ENCODE data around the gene STK32B. TPM values are rescaled to one million over a fixed set of nuclear protein-coding genes. Genes with fewer than 3 reads are reported as not detected.
"Not testable (repeated sequence)": the region's sequence is repeated elsewhere in the genome, so short reads cannot be mapped to it uniquely, and the experiment has no call there.

STK32B gene
- total RNA-seq, 4 donors from 2014 or later, result 3.0 to 33.8 (median 4.3) TPM

DNA sequence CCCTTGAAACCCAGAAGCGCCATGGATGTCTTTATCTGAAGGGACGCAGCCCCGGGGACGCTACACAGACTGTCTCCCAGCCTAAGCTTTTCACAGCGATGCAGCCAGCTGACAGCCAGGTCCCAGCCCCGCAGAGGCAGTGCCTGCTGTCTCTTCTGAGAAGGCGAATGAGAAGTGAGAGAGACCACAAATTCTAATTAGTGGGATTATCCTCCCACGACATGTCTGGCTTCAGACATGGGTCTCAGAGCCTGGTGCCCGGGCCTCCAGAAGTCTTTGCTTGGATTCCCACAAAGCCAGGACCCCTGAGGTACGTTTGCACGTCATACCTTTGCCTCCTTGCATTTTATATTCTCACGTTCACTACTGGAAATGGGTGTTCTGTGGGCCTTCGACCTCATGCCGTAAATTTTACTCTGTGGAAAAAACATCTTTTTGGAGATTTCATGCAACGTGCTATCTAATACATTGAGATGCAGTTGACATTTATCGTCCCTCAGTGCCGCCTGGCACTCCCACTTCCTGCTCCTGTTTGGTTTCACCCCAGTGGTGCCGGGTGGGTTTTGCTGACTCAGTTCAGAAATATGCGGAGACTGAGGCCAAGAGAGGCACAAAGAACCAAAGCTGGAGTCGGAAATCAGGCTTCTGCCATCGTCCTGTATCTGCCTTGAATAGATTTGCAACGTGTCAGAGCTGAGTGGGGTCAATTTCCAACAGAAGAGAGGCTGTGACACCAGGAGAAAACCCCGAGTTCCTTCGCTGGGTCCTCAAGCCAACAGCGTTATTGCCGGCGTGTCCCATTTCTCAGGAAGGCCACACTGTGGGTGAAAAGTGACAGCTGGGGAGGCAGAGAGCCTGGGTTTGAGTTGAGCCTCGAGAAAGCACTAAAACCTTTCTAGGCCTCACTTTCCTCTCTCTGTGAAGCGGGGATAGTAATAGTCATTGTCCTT lies 114.4 kb downstream of the STK32B start:
- TF ChIP-seq, protein P1, sequence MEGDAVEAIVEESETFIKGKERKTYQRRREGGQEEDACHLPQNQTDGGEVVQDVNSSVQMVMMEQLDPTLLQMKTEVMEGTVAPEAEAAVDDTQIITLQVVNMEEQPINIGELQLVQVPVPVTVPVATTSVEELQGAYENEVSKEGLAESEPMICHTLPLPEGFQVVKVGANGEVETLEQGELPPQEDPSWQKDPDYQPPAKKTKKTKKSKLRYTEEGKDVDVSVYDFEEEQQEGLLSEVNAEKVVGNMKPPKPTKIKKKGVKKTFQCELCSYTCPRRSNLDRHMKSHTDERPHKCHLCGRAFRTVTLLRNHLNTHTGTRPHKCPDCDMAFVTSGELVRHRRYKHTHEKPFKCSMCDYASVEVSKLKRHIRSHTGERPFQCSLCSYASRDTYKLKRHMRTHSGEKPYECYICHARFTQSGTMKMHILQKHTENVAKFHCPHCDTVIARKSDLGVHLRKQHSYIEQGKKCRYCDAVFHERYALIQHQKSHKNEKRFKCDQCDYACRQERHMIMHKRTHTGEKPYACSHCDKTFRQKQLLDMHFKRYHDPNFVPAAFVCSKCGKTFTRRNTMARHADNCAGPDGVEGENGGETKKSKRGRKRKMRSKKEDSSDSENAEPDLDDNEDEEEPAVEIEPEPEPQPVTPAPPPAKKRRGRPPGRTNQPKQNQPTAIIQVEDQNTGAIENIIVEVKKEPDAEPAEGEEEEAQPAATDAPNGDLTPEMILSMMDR (IDR thresholded peaks at IDR 0.05), result no peak
- TF ChIP-seq POLR2A (IDR thresholded peaks at IDR 0.05), result no peak
- no peak overlapping the region for H3K27ac ChIP-seq
- no peak overlapping the region for H3K4me3 ChIP-seq
- H3K36me3 ChIP-seq, result no peaks in the 10 kb centered on the region
- H3K9me3 ChIP-seq, result no peaks in the 10 kb centered on the region
- no peaks in the 10 kb centered on the region for H3K4me1 ChIP-seq
- DNase-seq, result no peak
- intact Hi-C loops (cut with DNase I; ENCODE audit: low total_unique reads), result no loop called here
- no peaks in the 10 kb centered on the region for H3K27me3 ChIP-seq

DNA sequence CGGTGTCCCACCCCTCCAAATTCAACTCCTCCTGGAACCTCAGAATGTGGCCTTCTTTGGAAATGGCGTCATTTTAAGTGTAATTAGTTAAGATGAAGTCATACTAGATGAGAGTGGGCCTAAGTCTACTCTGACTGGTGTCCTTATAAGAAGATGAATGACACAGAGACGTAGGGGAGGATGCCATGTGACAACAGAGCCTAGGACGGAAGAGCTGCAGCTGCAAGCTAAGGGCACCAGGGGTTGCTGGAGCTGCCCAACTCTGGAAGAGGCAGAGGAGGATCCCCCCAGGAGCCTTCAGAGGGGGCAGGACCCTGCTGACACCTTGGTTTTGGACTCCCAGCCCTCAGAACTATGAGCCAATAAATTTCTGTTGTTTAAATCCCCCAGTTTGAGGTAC lies 115.1 kb downstream of the STK32B start:
- Histone ChIP-seq H3K4me1 (no peaks in the 10 kb centered on the region), H3K27ac (no peak overlapping the region), H3K27me3 (no peaks in the 10 kb centered on the region), H3K36me3 (no peaks in the 10 kb centered on the region), H3K9me3 (no peaks in the 10 kb centered on the region), H3K4me3 (no peak overlapping the region)
- intact Hi-C loops (cut with DNase I; ENCODE audit: low total_unique reads), result no loop called here
- TF ChIP-seq POLR2A (IDR thresholded peaks at IDR 0.05), result no peak
- TF ChIP-seq, protein P1 (IDR thresholded peaks at IDR 0.05), result no peak
- DNase-seq, result no peak

DNA sequence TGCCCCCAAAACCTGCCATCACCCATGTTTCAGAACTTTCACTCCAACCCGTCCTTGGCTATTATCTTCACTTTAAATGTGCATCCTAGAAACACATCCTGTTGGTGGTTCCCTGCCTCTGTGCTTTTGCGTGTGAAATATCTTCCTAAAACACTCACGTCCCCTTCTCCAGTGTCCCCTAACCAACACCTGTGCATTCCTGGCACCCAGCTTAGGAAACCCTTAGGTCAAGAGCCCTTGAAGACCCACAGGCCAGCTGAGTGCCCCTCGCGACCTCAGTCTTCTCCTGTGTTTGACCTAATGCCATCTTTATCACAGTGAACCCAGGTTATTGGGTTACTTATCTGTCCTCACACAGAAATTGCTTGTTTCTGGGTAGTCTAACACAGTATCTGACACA lies 117.6 kb downstream of the STK32B start:
- Histone ChIP-seq H3K36me3 (no peaks in the 10 kb centered on the region), H3K9me3 (no peaks in the 10 kb centered on the region), H3K4me1 (no peaks in the 10 kb centered on the region), H3K27me3 (no peaks in the 10 kb centered on the region), H3K4me3 (no peak overlapping the region), H3K27ac (no peak overlapping the region)
- intact Hi-C loops (cut with DNase I; ENCODE audit: low total_unique reads), result no loop called here
- DNase-seq, result no peak
- no peak for TF ChIP-seq POLR2A (IDR thresholded peaks at IDR 0.05)
- TF ChIP-seq, protein P1 (IDR thresholded peaks at IDR 0.05), result no peak

DNA sequence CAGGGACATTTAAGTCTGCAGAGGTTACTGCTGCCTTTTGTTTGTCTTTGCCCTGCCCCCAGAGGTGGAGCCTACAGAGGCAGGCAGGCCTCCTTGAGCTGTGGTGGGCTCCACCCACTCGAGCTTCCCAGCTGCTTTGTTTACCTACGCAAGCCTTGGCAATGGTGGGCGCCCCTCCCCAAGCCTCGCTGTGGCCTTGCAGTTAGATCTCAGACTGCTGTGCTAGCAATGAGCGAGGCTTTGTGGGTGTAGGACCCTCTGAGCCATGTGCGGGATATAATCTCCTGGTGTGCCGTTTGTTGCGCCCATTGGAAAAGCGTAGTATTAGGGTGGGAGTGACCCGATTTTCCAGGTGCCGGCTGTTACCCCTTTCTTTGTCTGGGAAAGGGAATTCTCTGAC lies 124.6 kb downstream of the STK32B start:
- DNase-seq; H3K9me3 ChIP-seq; H3K36me3 ChIP-seq; H3K4me3 ChIP-seq; intact Hi-C loops (cut with DNase I; ENCODE audit: low total_unique reads); H3K27ac ChIP-seq; H3K27me3 ChIP-seq; H3K4me1 ChIP-seq: not testable (repeated sequence)

DNA sequence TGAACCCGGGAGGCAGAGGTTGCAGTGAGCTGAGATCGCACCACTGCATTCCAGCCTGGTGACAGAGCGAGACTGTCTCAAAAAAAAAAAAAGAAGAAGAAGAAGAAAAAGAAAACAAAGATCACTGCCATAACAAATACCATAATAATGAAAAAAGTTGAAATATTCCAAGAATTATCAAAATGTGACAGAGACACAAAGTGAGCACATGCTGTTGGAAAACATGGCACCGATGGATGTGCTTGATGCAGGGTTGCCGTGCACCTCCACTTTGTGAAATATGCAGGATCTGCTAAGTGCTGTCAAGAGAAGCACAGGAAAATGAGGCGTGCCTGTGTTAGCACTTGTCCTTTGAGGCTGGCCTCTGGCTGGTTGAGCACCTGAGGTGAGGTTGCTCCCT lies 133.3 kb downstream of the STK32B start:
- no peak for DNase-seq
- TF ChIP-seq, protein P1 (IDR thresholded peaks at IDR 0.05), result no peak
- no peak for TF ChIP-seq POLR2A (IDR thresholded peaks at IDR 0.05)
- intact Hi-C loops (cut with DNase I; ENCODE audit: low total_unique reads), result no loop called here

More for the DNA sequence above, 133.3 kb downstream of the STK32B start:
- Histone ChIP-seq H3K4me1 (peaks cover 0 to 8% of the 10 kb centered on the region in 2 donors), H3K27ac (no peak overlapping the region), H3K4me3 (no peak overlapping the region), H3K27me3 (no peaks in the 10 kb centered on the region), H3K9me3 (no peaks in the 10 kb centered on the region), H3K36me3 (no peaks in the 10 kb centered on the region)
